NCI-H146 treated with DMSO at 0.1 percent for 48 hours (cell line): ENCODE results near the gene CECR2.
A peak's percentile ranks its signal among the peaks of the same experiment; 100 is the strongest.

Source experiments
- DNase-seq: peaks from one replicate; lab custom pipeline; 2025; ENCODE audit not compliant: unreplicated experiment; lab: John Stamatoyannopoulos, UW

The CECR2 gene

GRCh38 chr22:17369439-17370025, at the start of gene CECR2:
Gene CECR2, plus strand, starts transcription at chr22:17369460. Its CDS starts 324 bp downstream, at chr22:17369784.
- peak; percentile 17 for DNase-seq

GRCh38 chr22:17319546-17319945, 49.7 kb upstream of the CECR2 start:
- peak; percentile 13 for DNase-seq

GRCh38 chr22:17322511-17322910, 46.7 kb upstream of the CECR2 start:
- DNase-seq: no peak

- DNase-seq: no peak
Measured at GRCh38 chr22:17331690-17332089, 37.6 kb upstream of the CECR2 start.

GRCh38 chr22:17332109-17332800, 37.0 kb upstream of the CECR2 start:
- no peak for DNase-seq

- no peak for DNase-seq
Measured at GRCh38 chr22:17334059-17334458, 35.2 kb upstream of the CECR2 start.

GRCh38 chr22:17334983-17335382, 34.3 kb upstream of the CECR2 start:
- no peak for DNase-seq

- DNase-seq: no peak
Measured at GRCh38 chr22:17336061-17336460, 33.2 kb upstream of the CECR2 start.

GRCh38 chr22:17337639-17338038, 31.6 kb upstream of the CECR2 start:
- DNase-seq: no peak

DNA sequence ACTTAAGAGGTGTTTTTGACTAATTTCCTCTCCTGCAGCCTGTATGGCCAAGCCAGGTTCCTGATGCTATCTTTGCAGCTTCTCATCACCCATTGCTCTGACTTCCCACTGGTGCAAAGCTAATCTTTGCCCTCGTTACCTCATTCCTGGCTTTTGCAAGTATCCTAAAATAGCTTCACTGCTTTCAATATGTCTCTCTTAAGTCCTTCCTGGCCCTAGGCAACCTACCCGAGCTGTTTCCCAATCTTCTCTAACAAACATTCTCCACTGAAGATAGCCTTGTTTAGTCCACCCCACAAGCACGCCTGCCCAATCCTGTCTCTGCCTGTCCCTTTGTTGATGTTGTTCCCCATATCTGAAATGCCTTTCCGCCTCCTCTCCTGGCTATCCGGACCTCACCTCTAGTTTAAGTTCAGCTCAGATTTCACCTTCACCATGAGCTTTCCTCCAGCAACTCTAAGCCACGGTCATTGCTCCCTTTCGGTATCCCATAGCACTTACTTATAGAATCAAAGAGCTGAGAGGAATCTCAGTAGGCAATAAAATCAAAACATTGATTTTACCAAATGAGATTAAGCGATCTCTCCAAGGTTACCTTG, 30.1 kb upstream of the CECR2 start:
- no peak for DNase-seq

- DNase-seq: no peak
Measured at GRCh38 chr22:17342361-17342760, 26.9 kb upstream of the CECR2 start.

DNA sequence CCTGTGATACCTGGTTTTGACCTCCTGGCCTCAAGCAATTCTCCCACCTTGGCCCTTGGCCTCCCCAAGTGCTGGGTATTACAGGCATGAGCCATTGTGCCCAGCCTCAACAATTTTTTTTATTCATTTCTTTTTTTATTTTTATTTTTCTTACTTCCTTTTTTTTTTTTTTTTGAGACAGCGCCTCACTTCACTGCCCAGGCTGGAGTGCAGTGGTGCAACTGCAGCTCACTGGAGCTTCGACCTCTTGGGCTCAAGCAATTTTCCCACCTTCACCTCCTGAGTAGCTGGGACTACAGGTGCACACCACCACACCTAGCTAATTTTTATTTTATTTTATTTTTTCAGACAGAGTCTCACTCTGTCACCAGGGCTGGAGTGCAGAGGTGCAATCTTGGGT, 25.5 kb upstream of the CECR2 start:
- DNase-seq: no peak

DNA sequence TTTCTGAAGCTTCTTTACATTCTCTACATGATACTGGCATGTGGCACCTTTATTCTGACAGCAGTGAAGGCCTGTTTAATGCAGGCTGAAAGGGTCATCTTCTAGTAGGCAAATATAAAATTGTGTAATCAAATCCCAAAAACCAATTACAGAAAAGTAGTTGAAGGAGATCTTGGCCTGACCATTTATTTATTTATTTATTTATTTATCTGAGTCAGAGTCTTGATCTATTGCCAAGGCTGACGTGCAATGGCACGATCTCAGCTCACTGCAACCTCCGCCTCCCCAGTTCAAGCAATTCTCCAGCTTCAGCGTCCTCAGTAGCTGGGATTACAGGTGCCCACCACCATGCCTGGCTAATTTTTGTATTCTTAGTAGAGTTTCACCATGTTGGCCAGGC, 22.7 kb upstream of the CECR2 start:
- no peak for DNase-seq

DNA sequence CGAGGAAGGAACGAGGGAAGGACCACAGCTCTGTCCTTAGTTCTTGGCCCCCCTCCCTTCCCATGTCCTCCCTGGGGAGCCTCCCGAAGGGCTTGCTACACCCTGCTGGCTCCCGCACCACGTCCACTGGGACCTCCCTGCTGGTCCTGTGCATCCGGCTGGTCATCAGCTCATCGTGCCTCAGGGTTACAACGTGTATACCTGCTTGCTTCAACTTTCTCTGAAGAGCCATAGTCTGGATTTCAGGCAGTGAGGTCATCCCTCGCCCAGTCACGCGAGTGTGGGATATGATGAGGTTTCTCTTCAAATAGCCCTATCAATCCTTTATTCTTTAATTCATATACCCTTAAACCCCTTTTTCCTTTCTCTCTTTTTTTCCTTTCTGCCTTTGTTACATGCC, 21.5 kb upstream of the CECR2 start:
- no peak for DNase-seq

DNA sequence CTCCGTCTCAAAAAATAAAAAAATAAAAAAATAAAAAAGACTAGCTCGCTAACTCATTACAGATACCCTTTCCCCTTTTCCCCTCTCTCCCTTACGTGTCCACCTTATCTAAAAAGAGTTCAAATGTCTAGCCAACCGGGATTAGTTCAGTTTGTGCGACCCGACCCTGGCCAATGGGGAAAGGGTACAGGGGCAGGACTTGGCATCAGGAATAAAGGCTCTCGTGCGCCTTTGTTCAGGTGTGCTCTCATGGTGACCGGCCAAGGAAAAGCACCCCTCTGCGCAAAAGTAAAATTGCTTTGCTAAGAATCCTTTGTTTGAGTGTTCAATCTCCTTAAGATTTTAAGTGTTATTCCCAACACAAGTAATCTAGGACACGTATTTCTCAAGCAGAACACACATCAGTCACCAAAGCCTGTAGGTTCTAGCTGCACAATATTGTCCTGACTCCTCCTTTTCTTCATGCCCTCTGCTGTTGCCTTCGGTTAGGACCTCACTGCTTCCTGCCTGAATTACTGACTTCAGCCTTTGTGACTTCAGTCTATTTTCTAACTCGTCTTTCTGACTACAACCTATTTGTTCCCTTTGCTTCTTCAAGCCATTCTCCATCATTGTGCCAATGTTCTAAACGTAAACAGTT, 20.7 kb upstream of the CECR2 start:
- DNase-seq: no peak

DNA sequence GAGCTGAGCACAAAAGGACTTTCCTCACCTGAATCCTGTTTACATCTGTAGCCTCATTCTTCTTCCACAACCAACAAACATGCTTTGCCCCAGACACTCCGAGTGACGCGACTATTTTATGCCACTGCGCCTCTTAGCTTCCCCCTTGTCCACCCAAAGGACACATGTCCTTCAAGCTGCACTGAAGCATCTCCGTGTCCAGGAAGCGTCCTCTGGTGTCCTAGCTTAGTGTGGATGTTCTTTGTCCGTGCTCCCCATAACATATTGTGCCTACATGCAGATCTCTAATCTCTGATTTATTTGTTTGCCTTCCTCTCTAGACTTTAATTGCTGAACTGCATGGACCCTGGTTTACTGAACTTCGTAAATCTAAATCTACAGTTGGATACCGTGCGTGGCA, 20.1 kb upstream of the CECR2 start:
- peak; percentile 1 for DNase-seq

GRCh38 chr22:17350292-17350691, 19.0 kb upstream of the CECR2 start:
- no peak for DNase-seq

DNA sequence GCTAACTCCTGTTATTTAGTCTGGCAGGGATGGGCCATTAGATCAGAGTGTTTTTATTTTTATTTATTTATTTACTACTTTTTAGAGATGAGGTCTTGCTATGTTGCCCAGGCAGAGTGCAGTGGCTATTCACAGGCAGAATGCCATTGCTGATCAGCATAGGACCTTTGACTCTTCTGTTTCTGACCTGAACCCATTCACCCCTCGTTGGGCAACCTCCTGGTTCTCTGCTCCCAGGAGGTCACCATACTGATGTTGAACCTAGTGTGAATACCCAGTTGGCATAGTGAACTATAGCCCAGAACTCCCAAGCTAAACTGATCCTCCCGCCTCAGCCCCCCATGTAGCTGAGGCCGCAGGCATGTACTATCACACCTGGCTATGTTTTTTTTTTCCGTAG, 16.5 kb upstream of the CECR2 start:
- no peak for DNase-seq

DNA sequence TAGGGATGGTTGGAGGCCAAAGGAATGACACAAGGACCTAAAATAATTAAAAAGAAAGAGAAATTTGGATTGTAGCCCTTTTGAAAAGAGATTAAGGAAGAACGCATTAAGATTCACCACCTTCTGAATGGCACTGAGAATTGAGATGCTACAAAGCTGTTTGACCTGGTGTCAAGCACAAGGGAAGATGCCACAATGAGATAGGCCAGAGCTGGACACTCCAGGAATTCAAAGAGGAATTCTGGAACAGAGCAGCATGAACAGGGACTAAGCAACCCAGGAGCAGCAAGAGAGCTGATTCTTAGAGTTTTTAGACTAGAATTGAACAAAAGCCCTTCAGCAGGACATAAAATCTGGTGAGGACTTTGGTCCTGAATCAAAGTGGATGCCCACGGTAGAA, 11.6 kb upstream of the CECR2 start:
- no peak for DNase-seq

GRCh38 chr22:17358415-17358814, 10.8 kb upstream of the CECR2 start:
- no peak for DNase-seq

- no peak for DNase-seq
Measured at GRCh38 chr22:17359501-17359900, 9.8 kb upstream of the CECR2 start.

DNA sequence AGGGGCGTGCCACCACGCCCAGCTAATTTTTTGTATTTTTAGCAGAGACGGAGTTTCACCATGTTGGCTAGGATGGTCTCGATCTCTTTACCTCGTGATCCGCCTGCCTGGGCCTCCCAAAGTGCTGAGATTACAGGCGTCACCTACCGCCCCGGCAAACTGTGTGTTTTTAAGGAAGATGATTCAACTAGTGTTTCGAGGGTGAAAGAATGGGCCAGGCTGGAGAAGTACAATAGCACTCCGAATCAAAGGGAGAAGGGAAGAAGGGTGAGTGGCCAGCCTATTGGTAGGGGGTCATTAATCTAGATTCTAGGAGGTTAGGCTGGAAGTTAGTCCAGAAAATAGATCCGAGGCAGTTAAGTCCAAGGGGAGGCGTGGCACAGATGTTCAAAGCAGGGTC, 2.9 kb upstream of the CECR2 start:
- no peak for DNase-seq
